ENCODE data around the gene JAG1. TPM values are rescaled to one million over a fixed set of nuclear protein-coding genes. Genes with fewer than 3 reads are reported as not detected.

JAG1 gene
- polyA plus RNA-seq, 1 donor (not counting 4 experiments of a cell fraction or from before 2014, with no cell fraction given) = 84.2 TPM

- no peak overlapping the region for H3K9ac ChIP-seq (ENCODE audit: control insufficient read depth, extremely low read depth, insufficient read depth, low read length)
- dilution Hi-C loops (cut with MboI; ENCODE audit: extremely low pct_ligation_motif_present, low sequenced_read_pairs) = no loop called here
- no peaks in the 10 kb centered on the region for H3K9me3 ChIP-seq (ENCODE audit: control insufficient read depth, low read depth, low read length)
- DNase-seq (ENCODE audit: low read depth, low spot score) = no peak
- peaks cover 19% of the 10 kb centered on the region for H3K4me1 ChIP-seq (ENCODE audit: control insufficient read depth, extremely low read depth, insufficient read depth, low read length)
- TF ChIP-seq EZH2 (IDR thresholded peaks at IDR 0.05; ENCODE audit: low read length) = no peak
- TF ChIP-seq, protein P1, sequence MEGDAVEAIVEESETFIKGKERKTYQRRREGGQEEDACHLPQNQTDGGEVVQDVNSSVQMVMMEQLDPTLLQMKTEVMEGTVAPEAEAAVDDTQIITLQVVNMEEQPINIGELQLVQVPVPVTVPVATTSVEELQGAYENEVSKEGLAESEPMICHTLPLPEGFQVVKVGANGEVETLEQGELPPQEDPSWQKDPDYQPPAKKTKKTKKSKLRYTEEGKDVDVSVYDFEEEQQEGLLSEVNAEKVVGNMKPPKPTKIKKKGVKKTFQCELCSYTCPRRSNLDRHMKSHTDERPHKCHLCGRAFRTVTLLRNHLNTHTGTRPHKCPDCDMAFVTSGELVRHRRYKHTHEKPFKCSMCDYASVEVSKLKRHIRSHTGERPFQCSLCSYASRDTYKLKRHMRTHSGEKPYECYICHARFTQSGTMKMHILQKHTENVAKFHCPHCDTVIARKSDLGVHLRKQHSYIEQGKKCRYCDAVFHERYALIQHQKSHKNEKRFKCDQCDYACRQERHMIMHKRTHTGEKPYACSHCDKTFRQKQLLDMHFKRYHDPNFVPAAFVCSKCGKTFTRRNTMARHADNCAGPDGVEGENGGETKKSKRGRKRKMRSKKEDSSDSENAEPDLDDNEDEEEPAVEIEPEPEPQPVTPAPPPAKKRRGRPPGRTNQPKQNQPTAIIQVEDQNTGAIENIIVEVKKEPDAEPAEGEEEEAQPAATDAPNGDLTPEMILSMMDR (optimal IDR thresholded peaks at IDR 0.05 in 1 of 3, IDR thresholded peaks at IDR 0.05 in 1 of 3, conservative IDR thresholded peaks at IDR 0.05 in 1 of 3; ENCODE audit: extremely low read depth in 1 of 3, insufficient read depth in 2 of 3, low read length in 3 of 3) = no peak
- no peak overlapping the region for H3K4me3 ChIP-seq (ENCODE audit: control insufficient read depth in 2 of 3, extremely low read depth in 1 of 3, insufficient read depth in 2 of 3, low read depth in 1 of 3, low read length in 3 of 3)
- no peaks in the 10 kb centered on the region for H4K20me1 ChIP-seq (ENCODE audit: control insufficient read depth, extremely low read depth, insufficient read depth, low read length)
- no peak overlapping the region for H2AFZ ChIP-seq (ENCODE audit: control insufficient read depth, low read length)
- H3K27me3 ChIP-seq (ENCODE audit: control insufficient read depth, extremely low read depth, insufficient read depth, low read length) = no peaks in the 10 kb centered on the region
- H3K27ac ChIP-seq (ENCODE audit: control insufficient read depth, insufficient read depth, low read length) = no peak overlapping the region
- FAIRE-seq = no peak
- H3K9me1 ChIP-seq (ENCODE audit: control insufficient read depth, extremely low read depth, insufficient read depth, low read length) = no peaks in the 10 kb centered on the region
- H3K36me3 ChIP-seq (ENCODE audit: control insufficient read depth in 2 of 2, extremely low read depth in 1 of 2, insufficient read depth in 2 of 2, low read length in 2 of 2) = no peaks in the 10 kb centered on the region
- H3K79me2 ChIP-seq (ENCODE audit: control insufficient read depth, insufficient read depth, low read length) = no peaks in the 10 kb centered on the region
- no peak overlapping the region for H3K4me2 ChIP-seq (ENCODE audit: control insufficient read depth, extremely low read depth, insufficient read depth, low read depth, low read length)
Observed at GRCh38 chr20:10682939-10683338, 9.1 kb upstream of the JAG1 start.

GRCh38 chr20:10681494-10681893 is 7.7 kb upstream of the JAG1 start:
- dilution Hi-C loops (cut with MboI; ENCODE audit: extremely low pct_ligation_motif_present, low sequenced_read_pairs) = no loop called here
- no peaks in the 10 kb centered on the region for H3K9me3 ChIP-seq (ENCODE audit: control insufficient read depth, low read depth, low read length)
- no peaks in the 10 kb centered on the region for H4K20me1 ChIP-seq (ENCODE audit: control insufficient read depth, extremely low read depth, insufficient read depth, low read length)
- H3K9ac ChIP-seq (ENCODE audit: control insufficient read depth, extremely low read depth, insufficient read depth, low read length) = no peak overlapping the region
- no peak overlapping the region for H3K4me2 ChIP-seq (ENCODE audit: control insufficient read depth, extremely low read depth, insufficient read depth, low read depth, low read length)
- TF ChIP-seq, protein P1 (optimal IDR thresholded peaks at IDR 0.05 in 1 of 3, IDR thresholded peaks at IDR 0.05 in 1 of 3, conservative IDR thresholded peaks at IDR 0.05 in 1 of 3; ENCODE audit: extremely low read depth in 1 of 3, insufficient read depth in 2 of 3, low read length in 3 of 3) = no peak
- no peak for TF ChIP-seq EZH2 (IDR thresholded peaks at IDR 0.05; ENCODE audit: low read length)
- no peak for DNase-seq (ENCODE audit: low read depth, low spot score)
- no peaks in the 10 kb centered on the region for H3K36me3 ChIP-seq (ENCODE audit: control insufficient read depth in 2 of 2, extremely low read depth in 1 of 2, insufficient read depth in 2 of 2, low read length in 2 of 2)
- FAIRE-seq = no peak
- H3K27me3 ChIP-seq (ENCODE audit: control insufficient read depth, extremely low read depth, insufficient read depth, low read length) = no peaks in the 10 kb centered on the region
- peaks cover 19% of the 10 kb centered on the region for H3K4me1 ChIP-seq (ENCODE audit: control insufficient read depth, extremely low read depth, insufficient read depth, low read length)
- no peaks in the 10 kb centered on the region for H3K79me2 ChIP-seq (ENCODE audit: control insufficient read depth, insufficient read depth, low read length)
- no peaks in the 10 kb centered on the region for H3K9me1 ChIP-seq (ENCODE audit: control insufficient read depth, extremely low read depth, insufficient read depth, low read length)
- H3K27ac ChIP-seq (ENCODE audit: control insufficient read depth, insufficient read depth, low read length) = no peak overlapping the region
- no peak overlapping the region for H2AFZ ChIP-seq (ENCODE audit: control insufficient read depth, low read length)
- H3K4me3 ChIP-seq (ENCODE audit: control insufficient read depth in 2 of 3, extremely low read depth in 1 of 3, insufficient read depth in 2 of 3, low read depth in 1 of 3, low read length in 3 of 3) = no peak overlapping the region
